HG02642 (cell line): Measurements from ENCODE around the gene ABCA5.
"Not testable (repeated sequence)": the region's sequence is repeated elsewhere in the genome, so short reads cannot be mapped to it uniquely, and the experiment has no call there.

Source experiments
- ATAC-seq: cut with Tn5 transposase; IDR thresholded peaks from one replicate; pipeline ENCODE4 v1.9.1; 2021; ENCODE audit warnings: mild to moderate bottlenecking; ENCODE audit not compliant: unreplicated experiment, poor library complexity

Gene ABCA5

DNA sequence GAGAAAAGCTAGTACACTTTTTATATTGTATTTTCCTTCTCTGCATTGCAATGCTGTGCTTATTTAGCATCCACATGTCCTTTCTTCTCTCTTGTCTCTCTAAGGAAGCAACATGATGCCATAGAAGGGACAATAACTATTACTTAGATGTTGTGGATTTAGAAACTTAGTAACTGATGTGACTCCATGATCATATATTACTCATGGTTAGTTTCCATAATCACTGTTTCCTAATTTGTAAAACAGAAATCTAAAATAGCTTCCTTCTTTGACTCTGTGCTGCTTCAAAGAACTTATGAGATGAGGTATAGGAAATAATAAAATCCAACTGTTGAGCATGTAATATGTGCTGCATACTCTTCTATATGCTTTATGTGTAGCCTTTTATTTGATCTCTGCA is 6.6 kb upstream of the ABCA5 start:
- ATAC-seq, result no peak

DNA sequence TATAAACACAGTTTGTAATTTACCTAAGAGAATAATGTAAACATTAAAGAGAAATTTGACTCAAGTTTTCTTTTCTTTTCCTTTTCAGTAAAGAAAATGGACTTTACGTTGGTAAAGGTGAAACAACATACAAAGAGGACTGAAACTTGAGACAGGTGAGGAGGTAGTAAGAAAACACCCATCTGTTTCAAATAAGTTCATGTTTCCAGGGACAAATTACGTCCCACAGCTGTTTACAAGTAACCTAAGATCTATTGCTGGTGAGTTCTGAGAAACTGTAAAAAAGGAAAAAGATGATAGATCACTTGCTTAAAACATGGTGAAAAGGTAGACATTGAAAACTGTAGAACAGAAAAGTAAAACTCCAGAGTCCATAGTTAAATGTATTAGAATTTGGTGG is 4.8 kb upstream of the ABCA5 start:
- ATAC-seq, result no peak

DNA sequence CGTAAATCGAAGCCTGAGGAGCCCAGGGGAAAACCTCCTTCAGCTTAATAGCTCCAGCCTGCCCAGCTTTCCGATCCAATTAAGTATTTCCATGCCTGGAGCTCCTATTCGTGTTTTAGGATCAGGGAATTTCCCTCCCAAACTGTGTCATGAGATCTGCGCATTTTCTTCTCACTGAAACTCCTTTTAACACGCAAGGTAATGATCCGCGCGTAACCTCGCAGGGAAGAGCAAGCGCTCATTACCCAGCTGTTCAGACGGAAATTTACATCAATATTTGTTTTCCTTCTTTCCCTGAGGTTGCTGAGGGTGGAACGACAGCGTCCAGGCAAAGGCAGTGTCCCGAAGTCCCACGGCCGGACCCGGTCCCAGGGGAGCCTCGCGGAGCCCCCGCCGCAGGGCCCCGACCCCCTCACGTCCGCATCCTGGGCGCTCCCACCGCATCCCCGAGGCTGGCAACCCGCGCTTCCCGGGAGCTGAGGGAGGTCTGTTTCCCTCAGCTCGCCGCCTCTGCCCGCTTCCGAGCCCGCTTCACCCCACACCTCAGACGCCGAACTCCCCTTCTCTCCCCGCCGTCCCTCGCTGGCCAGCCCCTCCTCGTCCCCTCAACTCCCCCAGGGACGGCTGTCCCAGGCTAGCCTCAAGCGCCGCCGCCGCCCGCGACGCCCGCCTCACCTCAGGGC is 415 bp downstream of the ABCA5 start:
- ATAC-seq, result peak; percentile 7

DNA sequence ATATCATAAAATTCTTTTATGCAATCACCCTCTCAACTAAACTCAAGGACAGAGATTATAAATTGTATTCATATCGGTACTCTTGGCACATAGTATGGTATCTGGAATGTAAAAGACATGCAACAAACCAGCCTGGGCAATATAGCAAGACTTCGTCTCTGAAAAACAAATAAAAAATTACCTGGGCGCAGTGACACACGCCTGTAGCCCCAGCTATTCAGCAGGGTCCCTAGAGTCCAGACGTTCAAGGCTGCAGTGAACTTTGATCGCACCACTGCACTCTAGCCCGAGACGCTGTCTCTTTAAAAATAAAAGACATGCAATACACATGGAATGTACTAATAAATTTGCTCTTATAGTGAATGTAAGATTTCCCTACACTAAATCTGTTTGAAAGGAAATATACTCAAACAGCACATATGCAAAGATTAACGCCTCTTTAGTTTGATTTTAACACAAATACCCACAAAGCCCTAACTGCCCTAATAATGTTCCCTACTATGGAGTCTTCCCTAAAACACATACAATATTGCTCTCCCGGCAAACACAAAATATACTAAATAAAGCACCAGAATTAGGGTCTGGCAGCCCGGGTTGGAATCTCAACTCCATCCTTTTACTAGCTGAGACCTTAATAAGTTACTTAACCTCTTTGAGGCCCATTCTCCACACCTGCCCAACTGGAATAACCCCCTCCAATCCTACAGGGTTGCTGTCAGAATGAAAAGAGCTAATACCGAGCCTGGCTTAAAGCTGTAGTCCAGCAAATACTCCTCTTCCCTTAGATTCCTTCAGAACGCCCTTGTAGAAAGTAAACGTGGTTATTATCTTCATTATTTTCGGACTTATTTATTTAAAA is 1.2 kb downstream of the ABCA5 start:
- no peak for ATAC-seq

DNA sequence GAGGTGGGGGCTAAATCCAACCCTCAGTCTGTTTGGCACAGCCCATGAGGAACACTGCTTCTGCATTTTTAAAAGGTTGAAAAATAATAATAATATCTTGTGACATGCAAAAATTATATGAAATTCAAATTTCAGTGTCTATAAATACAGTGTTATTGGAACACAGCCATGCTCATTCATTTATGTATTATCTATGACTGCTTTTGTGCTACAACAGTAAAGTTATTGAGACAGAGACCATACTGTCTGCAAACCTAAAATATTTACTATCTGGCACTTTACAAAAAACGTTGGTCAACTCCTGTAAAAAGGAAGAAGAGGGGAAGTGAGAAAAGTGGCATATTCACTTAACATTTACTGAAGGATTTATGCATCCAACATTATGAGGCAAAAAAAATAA is 3.1 kb downstream of the ABCA5 start:
- ATAC-seq, result no peak

DNA sequence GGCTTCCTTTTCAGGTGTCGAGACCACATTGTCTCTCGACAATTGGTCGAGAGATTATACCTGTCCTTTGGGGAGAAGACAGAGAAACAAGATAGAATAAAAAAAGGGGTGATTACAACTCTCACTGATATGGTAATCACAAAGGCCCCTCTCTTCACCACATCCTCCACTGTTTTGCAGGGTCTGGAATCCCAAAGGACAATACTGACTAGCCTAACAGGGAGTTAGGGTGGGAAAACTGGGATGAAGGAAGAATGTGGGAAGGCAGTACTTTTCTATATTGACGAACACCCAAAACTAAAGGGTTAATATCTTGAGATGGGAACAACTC is 6.1 kb downstream of the ABCA5 start:
- ATAC-seq, result no peak

GRCh38 chr17:69320210-69320907 is 6.6 kb downstream of the ABCA5 start:
- no peak for ATAC-seq

- no peak for ATAC-seq
These were observed 9.3 kb downstream of the ABCA5 start for GRCh38 chr17:69317625-69318024.

DNA sequence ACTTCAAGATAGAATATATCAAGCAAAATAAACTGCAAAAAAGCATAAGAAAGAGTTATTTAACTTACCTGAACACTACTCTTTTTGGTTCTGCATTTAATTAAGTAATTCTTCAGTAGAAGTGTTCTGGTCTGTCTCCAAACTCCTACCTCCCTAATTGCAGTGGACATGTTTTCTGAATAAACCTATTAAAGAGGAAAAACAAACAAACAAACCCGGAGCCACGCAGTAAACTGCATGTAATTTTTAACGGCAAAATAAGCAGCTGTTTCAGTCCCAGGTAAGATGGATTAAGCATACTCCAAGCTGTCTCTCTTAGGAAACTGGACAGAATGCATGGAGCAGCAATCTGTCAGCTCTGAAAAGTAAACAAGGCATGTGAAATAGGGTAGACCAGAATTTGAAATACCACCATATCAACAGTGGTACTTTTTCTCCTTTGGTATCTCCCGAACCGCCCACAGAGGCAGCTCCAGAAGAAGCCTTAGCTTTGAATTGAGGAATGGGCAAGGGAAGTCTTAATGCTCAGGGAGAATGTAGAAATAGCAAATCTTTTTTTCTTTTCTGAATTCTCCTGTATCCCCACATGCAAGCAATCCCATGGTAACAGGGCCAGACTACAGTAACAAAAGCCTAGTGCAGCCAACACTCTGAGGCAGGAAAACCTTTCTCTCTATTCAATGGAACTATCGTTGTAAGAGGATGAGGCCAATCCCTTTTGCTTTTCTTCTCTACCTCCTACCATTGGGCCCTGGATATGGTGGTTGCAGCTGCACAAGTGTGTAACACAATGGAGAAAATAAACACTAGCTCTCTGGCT is 12.5 kb downstream of the ABCA5 start:
- no peak for ATAC-seq

- no peak for ATAC-seq
These were observed 21.8 kb downstream of the ABCA5 start for GRCh38 chr17:69305177-69305576.

GRCh38 chr17:69302682-69303081 is 24.3 kb downstream of the ABCA5 start:
- ATAC-seq, result no peak

DNA sequence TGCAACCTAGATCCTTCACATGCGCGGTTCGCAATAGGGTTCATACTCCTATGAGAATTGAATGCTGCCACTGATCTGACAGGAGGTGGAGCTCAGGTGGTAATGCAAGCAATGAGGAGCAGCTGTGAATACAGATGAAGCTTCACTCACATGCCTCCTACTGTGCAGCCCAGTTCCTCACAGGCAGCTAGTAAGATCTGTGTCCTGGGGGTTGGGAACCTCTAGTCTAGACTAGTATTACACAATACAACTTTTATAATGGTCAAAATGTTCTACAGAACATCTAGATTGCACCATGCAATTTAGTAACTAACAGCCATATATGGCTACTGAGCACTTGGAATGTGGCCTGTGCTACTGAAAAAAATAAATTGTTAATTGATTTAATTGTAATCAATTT is 26.7 kb downstream of the ABCA5 start:
- no peak for ATAC-seq

DNA sequence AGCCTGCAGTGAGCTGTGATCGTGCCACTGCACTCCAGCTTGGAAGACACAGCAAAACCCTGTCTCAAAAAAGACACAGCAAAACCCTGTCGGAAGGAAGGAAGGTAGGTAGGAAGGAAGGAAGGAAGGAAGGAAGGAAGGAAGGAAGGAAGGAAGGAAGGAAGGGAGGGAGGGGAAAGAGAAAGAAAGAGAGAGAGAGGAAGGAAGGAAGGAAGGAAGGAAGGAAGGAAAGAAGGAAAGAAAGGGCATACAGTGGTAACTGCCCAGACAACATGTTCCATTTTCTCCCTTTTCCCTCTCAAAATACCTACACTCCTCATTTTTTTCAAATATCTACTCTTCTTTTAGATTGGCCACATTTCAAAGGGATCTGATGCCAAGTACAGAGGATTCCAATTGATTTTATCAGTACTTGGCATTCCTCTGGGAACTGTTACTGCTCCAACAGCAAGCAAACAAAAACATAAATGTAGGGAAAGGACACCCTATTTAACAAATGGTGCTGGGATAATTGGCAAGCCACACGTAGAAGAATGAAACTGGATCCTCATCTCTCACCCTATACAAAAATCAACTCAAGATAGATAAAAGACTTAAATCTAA is 28.7 kb downstream of the ABCA5 start:
- not testable (repeated sequence) for ATAC-seq

GRCh38 chr17:69287168-69287567 is 39.8 kb downstream of the ABCA5 start:
- ATAC-seq, result no peak

DNA sequence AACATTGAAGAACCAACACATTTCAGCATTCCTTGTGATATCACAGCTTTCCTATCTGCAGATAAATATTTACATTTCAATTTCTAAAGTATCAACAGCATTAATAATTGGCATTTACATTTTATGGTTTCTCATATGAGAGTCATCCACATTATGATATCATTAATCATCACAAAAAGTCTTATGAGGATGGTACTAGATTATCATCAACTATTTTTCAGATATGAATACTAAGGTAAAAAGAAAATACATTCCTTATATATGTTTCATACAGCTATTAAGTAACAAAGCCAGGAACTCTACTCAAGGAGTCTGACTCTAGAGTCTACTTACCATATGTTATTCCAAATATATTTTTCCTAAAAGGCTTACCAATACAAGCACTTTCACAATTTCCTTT is 40.7 kb downstream of the ABCA5 start:
- no peak for ATAC-seq

DNA sequence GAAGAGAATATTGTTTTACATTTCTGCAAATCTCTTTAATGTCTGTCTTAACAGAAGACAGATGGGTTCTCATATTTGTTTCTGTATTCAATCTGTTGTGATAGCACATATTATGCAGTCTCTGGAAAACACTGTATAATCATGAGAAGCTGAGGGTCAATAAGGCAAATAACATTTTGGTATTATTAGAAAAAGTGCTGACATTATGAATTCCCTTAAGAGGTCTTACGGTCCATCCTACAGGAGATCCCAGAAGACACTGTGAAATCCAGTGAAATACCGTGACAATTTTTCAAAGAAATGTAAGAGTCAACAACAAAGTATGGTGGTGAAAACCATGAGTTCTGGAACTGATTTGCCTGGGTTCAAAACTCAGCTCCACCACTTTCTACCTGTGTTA is 42.3 kb downstream of the ABCA5 start:
- no peak for ATAC-seq

DNA sequence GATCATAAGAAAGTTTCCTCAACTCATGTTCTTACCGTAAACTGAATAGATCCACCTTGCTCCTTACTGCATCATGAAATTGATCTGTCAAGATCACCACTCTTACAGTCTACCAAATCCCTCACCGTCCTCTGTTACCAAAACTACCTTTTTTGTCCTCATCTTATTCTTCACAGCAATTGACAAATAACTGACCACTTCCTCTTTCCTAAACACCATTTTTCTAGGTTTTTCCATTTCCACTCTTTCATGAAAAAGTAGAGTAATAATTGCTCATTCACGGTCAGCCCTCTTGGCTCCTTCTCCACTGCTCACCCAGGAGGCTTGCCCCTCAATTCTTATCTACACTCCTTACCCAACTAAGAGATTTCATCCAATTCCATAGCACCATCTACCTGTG is 44.9 kb downstream of the ABCA5 start:
- no peak for ATAC-seq

- not testable (repeated sequence) for ATAC-seq
These were observed 50.7 kb downstream of the ABCA5 start for GRCh38 chr17:69276279-69276678.

DNA sequence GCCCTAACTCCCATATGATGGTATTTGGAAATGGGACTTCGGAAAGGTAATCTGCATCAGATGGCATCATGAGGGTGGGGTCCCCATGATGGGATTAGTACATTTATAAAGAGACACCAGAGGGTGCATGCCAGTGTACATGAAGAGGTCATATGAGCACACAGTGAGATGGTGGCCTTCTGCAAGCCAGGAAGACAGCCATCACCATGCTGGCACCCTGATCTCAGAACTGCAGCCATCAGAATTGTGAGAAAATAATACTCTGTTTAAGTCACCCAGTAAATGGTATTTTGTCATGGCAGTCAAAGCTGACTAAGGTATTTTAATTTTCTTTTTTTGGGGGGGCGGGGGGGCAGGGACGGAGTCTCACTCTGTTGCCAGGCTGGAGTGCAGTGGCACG is 51.2 kb downstream of the ABCA5 start:
- no peak for ATAC-seq

DNA sequence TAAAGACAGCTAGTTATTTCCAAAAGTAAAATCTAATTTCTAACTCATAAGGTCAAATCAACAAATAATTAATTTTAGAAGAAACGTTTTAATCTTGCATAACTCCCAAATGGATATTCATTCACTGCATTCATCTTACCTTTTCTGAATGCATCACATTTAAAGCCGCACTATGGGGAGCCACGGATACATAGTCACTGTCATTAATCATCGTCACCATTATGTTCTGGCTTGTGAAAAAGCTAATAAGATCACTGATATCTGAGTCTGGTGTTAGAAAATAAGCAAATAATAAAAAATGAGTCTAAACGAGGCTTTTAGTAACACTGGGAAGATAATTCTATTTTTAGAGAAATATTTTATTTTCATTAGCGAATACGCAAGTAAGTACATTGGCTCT is 55.9 kb downstream of the ABCA5 start:
- no peak for ATAC-seq
